G401 (cell line): ENCODE measurements around the gene ZNF182. TPM values are rescaled to one million over a fixed set of nuclear protein-coding genes. Genes with fewer than 3 reads are reported as not detected.
"Not testable (repeated sequence)": the region's sequence is repeated elsewhere in the genome, so short reads cannot be mapped to it uniquely, and the experiment has no call there.

Experiments used
- DNase-seq: peaks from one replicate; pipeline ENCODE4 v3.0.0-alpha.2; 2015; ENCODE audit warnings: low spot score
- in situ Hi-C: cut with HindIII; loops from 2 replicates; pipeline ENCODE4 v1.10.0; 2016; ENCODE audit warnings: low sequenced_read_pairs, mixed read lengths
- total RNA-seq: library from RNA; depleted of rRNA; stranded (reverse); fragments of >200 nt; shearing (Covaris generic); gene quantifications from 2 replicates; pipeline ENCODE4 v1.2.3, GENCODE V29; 2014; rRNA removed

ZNF182 gene
- 5.0 and 7.9 TPM in 2 replicates for total RNA-seq

- DNase-seq, result peak; percentile 87
These were observed at the start of gene ZNF182 for GRCh38 chrX:48003758-48004457. TSS of gene ZNF182 (minus strand) at chrX:48003989. CDS start at chrX:48002609, 1,380 bp downstream.

GRCh38 chrX:48046846-48047245, 43.1 kb upstream of the ZNF182 start:
- in situ Hi-C loops, result no loop called here
- DNase-seq, result no peak

More at GRCh38 chrX:48003758-48004457, at the start of gene ZNF182:
- in situ Hi-C loops, result no loop called here

GRCh38 chrX:48045410-48046311, 41.9 kb upstream of the ZNF182 start:
- in situ Hi-C loops, result no loop called here
- no peak for DNase-seq

- in situ Hi-C loops, result no loop called here
- no peak for DNase-seq
These were observed 39.3 kb upstream of the ZNF182 start for GRCh38 chrX:48043056-48043455.

GRCh38 chrX:48035891-48036290, 32.1 kb upstream of the ZNF182 start:
- in situ Hi-C loops, result no loop called here
- DNase-seq, result no peak

GRCh38 chrX:48030641-48031173, 26.9 kb upstream of the ZNF182 start:
- DNase-seq, in situ Hi-C loops: not testable (repeated sequence)

- in situ Hi-C loops, result no loop called here
- DNase-seq, result no peak
These were observed 26.4 kb upstream of the ZNF182 start for GRCh38 chrX:48030237-48030636.

- no peak for DNase-seq
- in situ Hi-C loops, result no loop called here
These were observed 24.3 kb upstream of the ZNF182 start for GRCh38 chrX:48028091-48028490.

- in situ Hi-C loops, result not testable (repeated sequence)
- DNase-seq, result peak; percentile 2
These were observed 23.8 kb upstream of the ZNF182 start for GRCh38 chrX:48027545-48027944.

- DNase-seq, result peak; percentile 81
- in situ Hi-C loops, result no loop called here
These were observed 21.8 kb upstream of the ZNF182 start for GRCh38 chrX:48025561-48025960.

GRCh38 chrX:48022738-48023137, 18.9 kb upstream of the ZNF182 start:
- DNase-seq, result no peak
- in situ Hi-C loops, result no loop called here

- in situ Hi-C loops, result no loop called here
- no peak for DNase-seq
These were observed 18.3 kb upstream of the ZNF182 start for GRCh38 chrX:48022100-48022499.

GRCh38 chrX:48021026-48021900, 17.5 kb upstream of the ZNF182 start:
- peak; percentile 81 for DNase-seq
- in situ Hi-C loops, result no loop called here

- DNase-seq, in situ Hi-C loops: not testable (repeated sequence)
These were observed 16.7 kb upstream of the ZNF182 start for GRCh38 chrX:48020472-48020871.

- in situ Hi-C loops, result not testable (repeated sequence)
These were observed 16.1 kb upstream of the ZNF182 start for GRCh38 chrX:48019892-48020291.

GRCh38 chrX:48016583-48017310, 13.0 kb upstream of the ZNF182 start:
- DNase-seq, in situ Hi-C loops: not testable (repeated sequence)

More at GRCh38 chrX:48019892-48020291, 16.1 kb upstream of the ZNF182 start:
- DNase-seq, result not testable (repeated sequence)

- in situ Hi-C loops, result not testable (repeated sequence)
These were observed 5.7 kb upstream of the ZNF182 start for GRCh38 chrX:48009445-48009960.

GRCh38 chrX:48006688-48007087, 2.9 kb upstream of the ZNF182 start, which contains the start of gene SPACA5:
TSS of gene SPACA5 (plus strand) at chrX:48006988. CDS start at chrX:48007803, 815 bp downstream.
- DNase-seq, in situ Hi-C loops: not testable (repeated sequence)

More at GRCh38 chrX:48009445-48009960, 5.7 kb upstream of the ZNF182 start:
- DNase-seq, result not testable (repeated sequence)
